Stimulated activated naive CD8-positive, alpha-beta T cell treated with anti-CD3 and anti-CD28 coated beads, Interleukin-15, amount 100 ng/mL, for 72 hours (primary cell): ENCODE data around the gene SLC18A3.
A peak's percentile ranks its signal among the peaks of the same experiment; 100 is the strongest.

Experiments used
- ATAC-seq: fragments of 150-1000 bp; cut with Tn5 transposase; 2 replicates; pipeline ENCODE4 v1.10.0; 2021; ENCODE audit warnings: mild to moderate bottlenecking, moderate library complexity
- DNase-seq, 2 donors: peaks; one replicate each; pipeline ENCODE4 v3.0.0; 2021 to 2022
- H3K27ac Mint-ChIP-seq, 2 donors: one replicate each; pipeline ENCODE4 v1.8.0; 2022; ENCODE audit warnings: mild to moderate bottlenecking in 2 of 2, mixed read lengths in 2 of 2, moderate library complexity in 2 of 2
- H3K27me3 Mint-ChIP-seq: one replicate; pipeline ENCODE4 v1.8.0; 2022; ENCODE audit warnings: mixed read lengths
- H3K4me1 Mint-ChIP-seq: one replicate; pipeline ENCODE4 v1.8.0; 2022; ENCODE audit warnings: mild to moderate bottlenecking, mixed read lengths
- H3K4me3 Mint-ChIP-seq, 2 donors: one replicate each; pipeline ENCODE4 v1.8.0; 2022; ENCODE audit warnings: mild to moderate bottlenecking in 2 of 2, mixed read lengths in 2 of 2, moderate library complexity in 1 of 2
- H3K9me3 Mint-ChIP-seq, 2 donors: one replicate each; pipeline ENCODE4 v1.8.0; 2022; ENCODE audit warnings: mixed read lengths in 2 of 2

The SLC18A3 gene

GRCh38 chr10:49645871-49646870, 36.1 kb downstream of the SLC18A3 start:
- Mint-ChIP-seq H3K27ac (no peak overlapping the region), H3K27me3 (peaks cover 48% of the 10 kb centered on the region), H3K4me3 (no peak overlapping the region), H3K4me1 (peaks cover 11% of the 10 kb centered on the region), H3K9me3 (no peaks in the 10 kb centered on the region)
- ATAC-seq: peak; percentile 16
- DNase-seq: no peak

GRCh38 chr10:49647554-49647953, 37.4 kb downstream of the SLC18A3 start:
- Mint-ChIP-seq H3K9me3 (no peaks in the 10 kb centered on the region), H3K4me3 (no peak overlapping the region), H3K4me1 (peaks cover 11% of the 10 kb centered on the region), H3K27me3 (peaks cover 45% of the 10 kb centered on the region), H3K27ac (no peak overlapping the region)
- DNase-seq (no peak), ATAC-seq (no peak)

GRCh38 chr10:49647985-49648795, 38.1 kb downstream of the SLC18A3 start:
- no peak for DNase-seq
- peaks cover 45% of the 10 kb centered on the region for H3K27me3 Mint-ChIP-seq
- no peak overlapping the region for H3K27ac Mint-ChIP-seq

GRCh38 chr10:49649294-49649693, 39.2 kb downstream of the SLC18A3 start:
- no peak overlapping the region for H3K27ac Mint-ChIP-seq
- H3K9me3 Mint-ChIP-seq: no peaks in the 10 kb centered on the region
- H3K27me3 Mint-ChIP-seq: peaks cover 35% of the 10 kb centered on the region
- H3K4me3 Mint-ChIP-seq: peak overlapping the region; percentile 14 to 29
- peaks cover 11% of the 10 kb centered on the region for H3K4me1 Mint-ChIP-seq
- ATAC-seq: peak; percentile 65
- DNase-seq: peak; percentile 8 to 36

More at GRCh38 chr10:49647985-49648795, 38.1 kb downstream of the SLC18A3 start:
- Mint-ChIP-seq H3K4me1 (peaks cover 11% of the 10 kb centered on the region), H3K9me3 (no peaks in the 10 kb centered on the region), H3K4me3 (no peak overlapping the region)
- ATAC-seq: no peak

- ATAC-seq (peak; percentile 19), DNase-seq (no peak)
- H3K9me3 Mint-ChIP-seq: no peaks in the 10 kb centered on the region
- H3K4me1 Mint-ChIP-seq: peaks cover 11% of the 10 kb centered on the region
- H3K27ac Mint-ChIP-seq: peak overlapping the region; percentile 23 to 65
- peaks cover 27% of the 10 kb centered on the region for H3K27me3 Mint-ChIP-seq
- peak overlapping the region in 1 of 2 donors; percentile 29 for H3K4me3 Mint-ChIP-seq
Observed at GRCh38 chr10:49649936-49650723, 40.0 kb downstream of the SLC18A3 start.

GRCh38 chr10:49650724-49651034, 40.6 kb downstream of the SLC18A3 start:
- Mint-ChIP-seq H3K27ac (no peak overlapping the region), H3K27me3 (peaks cover 26% of the 10 kb centered on the region), H3K4me1 (peaks cover 11% of the 10 kb centered on the region), H3K4me3 (no peak overlapping the region), H3K9me3 (no peaks in the 10 kb centered on the region)
- no peak for ATAC-seq
- no peak for DNase-seq

- no peak for DNase-seq
- peaks cover 32% of the 10 kb centered on the region for H3K27me3 Mint-ChIP-seq
- H3K4me1 Mint-ChIP-seq: peaks cover 11% of the 10 kb centered on the region
- ATAC-seq: no peak
- no peak overlapping the region for H3K27ac Mint-ChIP-seq
- no peak overlapping the region for H3K4me3 Mint-ChIP-seq
- peaks cover 0 to under 1% of the 10 kb centered on the region in 2 donors for H3K9me3 Mint-ChIP-seq
Observed at GRCh38 chr10:49651039-49651835, 41.1 kb downstream of the SLC18A3 start.

- H3K4me1 Mint-ChIP-seq: peaks cover 11% of the 10 kb centered on the region
- H3K27me3 Mint-ChIP-seq: peaks cover 39% of the 10 kb centered on the region
- ATAC-seq (no peak), DNase-seq (no peak)
- H3K27ac Mint-ChIP-seq: no peak overlapping the region
- no peak overlapping the region for H3K4me3 Mint-ChIP-seq
- peaks cover 6 to 8% of the 10 kb centered on the region in 2 donors for H3K9me3 Mint-ChIP-seq
Observed at GRCh38 chr10:49651917-49652316, 41.8 kb downstream of the SLC18A3 start.

- H3K27ac Mint-ChIP-seq: no peak overlapping the region
- H3K9me3 Mint-ChIP-seq: peaks cover 6 to 9% of the 10 kb centered on the region in 2 donors
- no peak overlapping the region for H3K4me3 Mint-ChIP-seq
Observed at GRCh38 chr10:49652421-49653272, 42.5 kb downstream of the SLC18A3 start.

GRCh38 chr10:49653273-49653929, 43.3 kb downstream of the SLC18A3 start:
- Mint-ChIP-seq H3K27ac (no peak overlapping the region), H3K4me1 (peaks cover 11% of the 10 kb centered on the region), H3K27me3 (peaks cover 40% of the 10 kb centered on the region), H3K4me3 (no peak overlapping the region), H3K9me3 (peaks cover 6 to 9% of the 10 kb centered on the region in 2 donors)
- DNase-seq (no peak), ATAC-seq (no peak)

More at GRCh38 chr10:49652421-49653272, 42.5 kb downstream of the SLC18A3 start:
- peaks cover 11% of the 10 kb centered on the region for H3K4me1 Mint-ChIP-seq
- DNase-seq: no peak
- peaks cover 40% of the 10 kb centered on the region for H3K27me3 Mint-ChIP-seq
- ATAC-seq: no peak

GRCh38 chr10:49654036-49654693, 44.1 kb downstream of the SLC18A3 start:
- H3K4me1 Mint-ChIP-seq: peaks cover 9% of the 10 kb centered on the region
- no peak overlapping the region for H3K4me3 Mint-ChIP-seq
- no peak overlapping the region for H3K27ac Mint-ChIP-seq
- DNase-seq (no peak), ATAC-seq (no peak)
- H3K27me3 Mint-ChIP-seq: peaks cover 40% of the 10 kb centered on the region
- peaks cover 13 to 17% of the 10 kb centered on the region in 2 donors for H3K9me3 Mint-ChIP-seq

- Mint-ChIP-seq H3K27me3 (peaks cover 37% of the 10 kb centered on the region), H3K9me3 (peaks cover 20 to 26% of the 10 kb centered on the region in 2 donors), H3K4me1 (no peaks in the 10 kb centered on the region), H3K27ac (no peak overlapping the region), H3K4me3 (no peak overlapping the region)
- ATAC-seq (no peak), DNase-seq (no peak)
Observed at GRCh38 chr10:49655099-49655498, 45.0 kb downstream of the SLC18A3 start.
